Measurements from ENCODE around the gene ATP11A. TPM values are rescaled to one million over a fixed set of nuclear protein-coding genes. Genes with fewer than 3 reads are reported as not detected.
"Not testable (repeated sequence)": the region's sequence is repeated elsewhere in the genome, so short reads cannot be mapped to it uniquely, and the experiment has no call there.

The ATP11A gene
- total RNA-seq, 1 donor from 2014 or later, result 377 TPM

DNA sequence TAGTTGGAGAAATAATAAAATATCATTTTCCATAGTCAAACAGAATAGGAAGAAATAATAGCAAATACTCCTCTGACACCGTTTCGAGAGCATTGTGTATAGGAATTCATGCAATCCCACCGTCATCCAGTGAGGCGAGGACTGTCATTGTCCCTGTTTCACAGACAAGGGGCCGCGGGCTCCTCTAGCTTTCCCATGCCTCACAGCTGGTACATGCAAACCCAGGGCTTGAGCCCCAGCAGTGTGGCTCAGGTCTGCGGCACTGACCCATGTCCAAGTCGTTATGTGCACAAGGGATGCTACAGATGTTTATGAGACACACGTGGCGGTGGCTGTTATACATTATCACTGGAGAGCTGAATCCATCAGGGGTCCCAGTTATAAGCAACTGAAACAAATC lies 18.5 kb upstream of the ATP11A start:
- Histone ChIP-seq H3K27ac (no peak overlapping the region), H3K4me1 (no peaks in the 10 kb centered on the region), H3K27me3 (no peaks in the 10 kb centered on the region), H3K36me3 (no peaks in the 10 kb centered on the region), H3K4me3 (no peak overlapping the region), H3K9me3 (no peaks in the 10 kb centered on the region)
- no peak for ATAC-seq
- DNase-seq, result peak; percentile 39
- TF ChIP-seq, protein P1, sequence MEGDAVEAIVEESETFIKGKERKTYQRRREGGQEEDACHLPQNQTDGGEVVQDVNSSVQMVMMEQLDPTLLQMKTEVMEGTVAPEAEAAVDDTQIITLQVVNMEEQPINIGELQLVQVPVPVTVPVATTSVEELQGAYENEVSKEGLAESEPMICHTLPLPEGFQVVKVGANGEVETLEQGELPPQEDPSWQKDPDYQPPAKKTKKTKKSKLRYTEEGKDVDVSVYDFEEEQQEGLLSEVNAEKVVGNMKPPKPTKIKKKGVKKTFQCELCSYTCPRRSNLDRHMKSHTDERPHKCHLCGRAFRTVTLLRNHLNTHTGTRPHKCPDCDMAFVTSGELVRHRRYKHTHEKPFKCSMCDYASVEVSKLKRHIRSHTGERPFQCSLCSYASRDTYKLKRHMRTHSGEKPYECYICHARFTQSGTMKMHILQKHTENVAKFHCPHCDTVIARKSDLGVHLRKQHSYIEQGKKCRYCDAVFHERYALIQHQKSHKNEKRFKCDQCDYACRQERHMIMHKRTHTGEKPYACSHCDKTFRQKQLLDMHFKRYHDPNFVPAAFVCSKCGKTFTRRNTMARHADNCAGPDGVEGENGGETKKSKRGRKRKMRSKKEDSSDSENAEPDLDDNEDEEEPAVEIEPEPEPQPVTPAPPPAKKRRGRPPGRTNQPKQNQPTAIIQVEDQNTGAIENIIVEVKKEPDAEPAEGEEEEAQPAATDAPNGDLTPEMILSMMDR (IDR thresholded peaks at IDR 0.05), result no peak
- intact Hi-C loops (cut with DNase I), result no loop called here

DNA sequence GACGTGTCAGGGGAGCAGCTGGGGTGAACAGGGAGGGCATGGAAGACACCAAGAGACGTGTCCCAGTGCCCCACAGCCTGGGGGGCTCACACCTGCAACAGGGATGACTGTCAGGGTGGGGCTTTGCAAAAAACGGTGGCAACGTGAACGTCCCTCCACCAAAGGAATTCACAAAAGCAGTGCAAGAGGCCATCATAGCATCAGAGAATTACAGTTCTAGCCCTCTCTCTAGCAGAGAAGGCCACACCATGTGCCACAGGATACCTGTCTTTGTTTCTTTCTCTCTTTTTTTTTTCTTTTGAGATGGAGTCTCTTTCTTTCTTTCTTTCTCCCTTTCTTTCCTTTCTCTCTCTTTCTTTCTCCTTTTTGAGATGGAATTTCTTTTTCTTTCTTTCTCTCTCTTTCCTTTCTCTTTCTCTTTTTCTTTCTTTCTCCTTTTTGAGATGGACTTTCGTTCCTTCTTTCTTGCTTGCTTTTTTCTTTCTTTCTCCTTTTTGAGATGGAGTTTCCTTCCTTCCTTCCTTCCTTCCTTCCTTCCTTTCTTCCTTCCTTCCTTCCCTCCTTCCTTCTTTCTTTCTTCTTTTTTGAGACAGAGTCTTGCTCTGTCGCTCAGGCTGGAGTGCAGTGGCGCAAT lies 17.1 kb upstream of the ATP11A start:
- intact Hi-C loops (cut with DNase I), result no loop called here
- ATAC-seq, result peak; percentile 19
- no peaks in the 10 kb centered on the region for H3K27me3 ChIP-seq
- no peaks in the 10 kb centered on the region for H3K9me3 ChIP-seq
- DNase-seq, result no peak
- H3K36me3 ChIP-seq, result no peaks in the 10 kb centered on the region
- H3K4me3 ChIP-seq, result no peak overlapping the region
- H3K4me1 ChIP-seq, result no peaks in the 10 kb centered on the region
- no peak overlapping the region for H3K27ac ChIP-seq
- TF ChIP-seq, protein P1 (IDR thresholded peaks at IDR 0.05), result no peak

DNA sequence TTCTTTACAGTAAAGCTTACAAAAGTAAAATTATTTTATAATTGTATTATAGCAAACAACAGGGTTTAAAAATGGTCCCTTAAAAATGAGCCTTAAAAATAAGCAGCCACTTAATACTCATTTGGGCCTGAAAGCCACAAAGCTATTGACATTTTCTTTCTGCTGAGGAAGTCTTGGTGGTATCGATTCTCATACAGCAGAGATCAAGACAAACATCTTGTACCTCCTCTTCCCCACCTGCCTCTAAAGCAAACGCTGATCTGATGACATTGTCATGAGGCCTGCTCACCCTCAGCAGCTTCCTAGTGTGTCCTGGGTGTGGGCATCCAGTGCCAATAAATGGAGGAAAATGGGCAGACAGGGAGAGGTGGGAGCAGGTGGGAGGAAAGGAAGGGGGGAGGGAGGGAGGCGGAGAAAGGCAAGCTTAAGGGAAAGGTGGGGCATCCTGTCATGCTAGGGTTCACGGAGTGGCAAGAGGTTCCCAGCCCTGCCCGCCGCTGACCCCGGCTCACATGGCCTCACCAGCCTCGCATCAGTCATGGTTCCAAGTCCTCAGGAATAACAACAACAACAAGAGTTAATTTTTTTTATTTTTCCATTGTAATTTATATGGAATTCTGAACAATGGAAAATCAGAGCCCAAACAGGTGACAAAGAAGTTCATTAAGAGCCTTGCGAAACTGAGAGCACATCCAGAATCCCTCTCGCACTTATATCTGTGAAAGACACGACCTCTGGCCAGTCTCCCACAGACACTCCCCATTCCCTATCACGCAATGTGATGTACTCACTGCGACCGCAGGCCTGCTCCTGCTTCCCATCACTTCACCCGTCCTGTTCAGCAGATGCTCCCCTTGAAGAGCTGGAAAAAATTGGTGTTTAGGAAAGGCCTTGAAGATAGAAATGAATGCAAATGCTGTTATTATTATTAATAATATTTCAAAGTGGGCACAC lies 15.1 kb upstream of the ATP11A start:
- TF ChIP-seq, protein P1 (IDR thresholded peaks at IDR 0.05), result no peak
- ATAC-seq, result no peak
- H3K36me3 ChIP-seq, result no peaks in the 10 kb centered on the region
- no peaks in the 10 kb centered on the region for H3K27me3 ChIP-seq
- H3K27ac ChIP-seq, result no peak overlapping the region
- DNase-seq, result peak; percentile 22
- no peaks in the 10 kb centered on the region for H3K9me3 ChIP-seq
- H3K4me1 ChIP-seq, result no peaks in the 10 kb centered on the region
- intact Hi-C loops (cut with DNase I), result no loop called here
- H3K4me3 ChIP-seq, result no peak overlapping the region

DNA sequence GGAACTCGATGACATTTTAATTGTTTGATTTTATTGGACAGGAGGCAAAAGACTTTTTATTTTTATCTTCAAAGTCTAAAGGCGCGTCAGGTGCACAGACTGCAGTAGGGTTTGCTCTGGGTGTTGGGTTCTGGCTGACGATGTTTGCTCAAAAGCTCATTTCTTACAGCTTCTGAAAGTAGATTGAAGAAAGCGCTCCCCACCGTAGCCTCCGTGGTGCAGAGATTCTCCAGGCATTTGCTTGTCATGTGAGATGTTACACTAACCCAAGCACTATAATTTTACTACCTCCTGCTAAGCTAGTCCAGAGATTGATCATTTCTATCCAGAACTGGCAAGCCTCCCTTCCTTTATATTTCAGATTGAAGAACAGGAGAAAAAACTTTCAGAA lies 14.5 kb upstream of the ATP11A start:
- Histone ChIP-seq H3K36me3 (no peaks in the 10 kb centered on the region), H3K27me3 (no peaks in the 10 kb centered on the region), H3K9me3 (no peaks in the 10 kb centered on the region), H3K27ac (no peak overlapping the region), H3K4me3 (no peak overlapping the region), H3K4me1 (no peaks in the 10 kb centered on the region)
- DNase-seq, result peak; percentile 19
- intact Hi-C loops (cut with DNase I), result no loop called here
- TF ChIP-seq, protein P1 (IDR thresholded peaks at IDR 0.05), result no peak
- ATAC-seq, result no peak

DNA sequence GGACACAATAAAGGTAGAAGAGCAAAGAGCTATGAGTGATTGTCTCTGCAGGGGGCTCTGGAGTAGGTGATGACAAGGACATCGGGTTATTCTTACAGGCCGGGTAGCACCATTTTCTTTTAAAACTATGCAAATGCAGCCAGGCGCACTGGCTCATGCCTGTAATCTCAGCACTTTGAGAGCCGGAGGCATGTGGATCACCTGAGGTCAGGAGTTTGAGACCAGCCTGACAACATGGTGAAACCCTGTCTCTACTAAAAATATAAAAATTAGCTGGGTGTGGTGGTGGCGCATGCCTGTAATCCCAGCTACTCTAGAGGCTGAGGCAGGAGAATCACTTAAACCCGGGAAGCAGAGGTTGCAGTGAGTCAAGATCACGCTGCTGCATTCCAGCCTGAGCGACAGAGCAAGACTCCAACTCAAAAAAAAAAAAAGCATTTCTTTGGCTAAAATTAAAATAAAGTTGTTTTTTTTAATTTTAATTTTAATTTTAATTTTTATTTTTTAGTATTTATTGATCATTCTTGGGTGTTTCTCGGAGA lies 12.3 kb upstream of the ATP11A start:
- intact Hi-C loops (cut with DNase I); H3K4me3 ChIP-seq; H3K27me3 ChIP-seq; H3K36me3 ChIP-seq; H3K9me3 ChIP-seq; H3K27ac ChIP-seq; H3K4me1 ChIP-seq; ATAC-seq: not testable (repeated sequence)
- peak; percentile 39 for DNase-seq

DNA sequence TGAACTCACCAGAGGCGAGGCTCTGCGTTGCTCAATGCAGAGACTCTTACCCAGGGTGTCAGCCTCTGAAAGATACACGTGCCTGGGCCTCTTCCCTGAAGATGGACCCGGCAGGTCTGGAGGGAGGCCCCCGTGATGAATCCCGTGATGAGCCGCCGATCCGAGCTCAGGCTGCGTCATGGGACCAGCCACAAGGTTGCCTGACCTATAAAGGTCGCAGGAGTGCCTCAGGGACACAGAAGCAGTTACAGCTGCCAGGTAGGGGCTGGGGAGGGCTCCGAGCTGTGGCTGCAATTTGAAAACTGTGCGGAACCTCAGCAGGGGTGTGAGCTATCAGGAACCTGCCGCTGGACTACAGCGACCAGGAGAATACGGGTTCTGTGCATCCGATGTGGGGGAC lies 10.5 kb upstream of the ATP11A start:
- Histone ChIP-seq H3K9me3 (no peaks in the 10 kb centered on the region), H3K4me1 (no peaks in the 10 kb centered on the region), H3K4me3 (no peak overlapping the region), H3K27ac (no peak overlapping the region), H3K27me3 (no peaks in the 10 kb centered on the region), H3K36me3 (no peaks in the 10 kb centered on the region)
- DNase-seq (peak; percentile 46), ATAC-seq (no peak)
- intact Hi-C loops (cut with DNase I), result no loop called here
- TF ChIP-seq, protein P1 (IDR thresholded peaks at IDR 0.05), result no peak

All from upper lobe of right lung (tissue), 1 donor.